ENCODE measurements around the gene TBX5.

TBX5 gene

DNA sequence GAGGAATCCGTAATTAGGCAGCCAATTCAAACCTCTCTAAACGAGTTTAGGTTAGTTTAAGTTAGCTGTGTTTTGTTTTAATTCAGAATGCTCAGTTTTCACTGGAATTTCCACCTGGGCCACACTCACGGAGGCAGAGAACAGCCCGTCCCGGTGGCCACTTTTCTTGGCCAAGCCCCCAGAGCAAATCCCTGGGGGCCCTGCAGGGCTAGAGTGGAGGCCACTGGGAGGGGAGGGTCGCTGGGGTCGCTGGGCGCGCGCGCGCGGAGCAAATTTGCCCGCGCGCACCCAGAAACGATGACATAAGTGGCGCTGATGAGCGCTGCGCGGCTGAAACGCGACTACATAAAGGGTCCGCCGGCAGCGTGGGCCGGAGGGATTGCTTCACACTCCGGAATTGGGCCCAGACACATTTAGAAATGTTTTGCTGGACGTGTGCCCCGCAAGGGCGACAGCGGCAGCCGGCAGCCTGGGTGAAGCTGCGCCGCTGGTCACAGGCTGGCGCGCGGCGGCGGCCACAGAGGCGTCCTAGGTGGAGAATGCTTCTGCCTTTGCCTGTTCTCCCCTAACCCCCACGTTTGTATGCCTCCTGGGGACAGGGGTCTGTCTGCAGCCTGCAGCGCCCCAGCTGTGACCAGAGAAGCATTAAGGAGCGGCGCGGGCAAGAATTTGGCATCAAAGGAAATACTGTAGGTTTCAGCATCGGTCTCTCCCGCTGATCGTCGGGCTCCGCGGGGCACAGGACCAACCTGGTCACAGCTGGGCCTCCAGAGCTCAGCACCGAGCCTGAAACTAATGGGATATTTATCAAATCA is 37.9 kb upstream of the TBX5 start:
- peaks cover 0 to 11% of the 10 kb centered on the region in 2 donors for H3K4me1 ChIP-seq (ENCODE audit: control insufficient read depth in 1 of 2, insufficient read depth in 2 of 2, low read length in 2 of 2)
- H3K27me3 ChIP-seq (ENCODE audit: low read depth, low read length): peaks cover 58% of the 10 kb centered on the region
- H3K9me3 ChIP-seq (ENCODE audit: control insufficient read depth in 1 of 2, low read length in 2 of 2): no peaks in the 10 kb centered on the region
- no peak overlapping the region for H3K27ac ChIP-seq (ENCODE audit: low read length)
- H3K4me3 ChIP-seq (ENCODE audit: low read depth in 1 of 2, low read length in 2 of 2): no peak overlapping the region
- H3K36me3 ChIP-seq (ENCODE audit: control insufficient read depth in 1 of 2, insufficient read depth in 2 of 2, low read length in 2 of 2): no peaks in the 10 kb centered on the region

GRCh38 chr12:114442578-114442977 is 36.6 kb upstream of the TBX5 start:
- Histone ChIP-seq H3K4me3 (ENCODE audit: low read depth in 1 of 2, low read length in 2 of 2) (no peak overlapping the region), H3K27me3 (ENCODE audit: low read depth, low read length) (peaks cover 52% of the 10 kb centered on the region), H3K4me1 (ENCODE audit: control insufficient read depth in 1 of 2, insufficient read depth in 2 of 2, low read length in 2 of 2) (peaks cover 0 to 11% of the 10 kb centered on the region in 2 donors), H3K9me3 (ENCODE audit: control insufficient read depth in 1 of 2, low read length in 2 of 2) (peaks cover 0 to under 1% of the 10 kb centered on the region in 2 donors), H3K36me3 (ENCODE audit: control insufficient read depth in 1 of 2, insufficient read depth in 2 of 2, low read length in 2 of 2) (no peaks in the 10 kb centered on the region), H3K27ac (ENCODE audit: low read length) (no peak overlapping the region)

DNA sequence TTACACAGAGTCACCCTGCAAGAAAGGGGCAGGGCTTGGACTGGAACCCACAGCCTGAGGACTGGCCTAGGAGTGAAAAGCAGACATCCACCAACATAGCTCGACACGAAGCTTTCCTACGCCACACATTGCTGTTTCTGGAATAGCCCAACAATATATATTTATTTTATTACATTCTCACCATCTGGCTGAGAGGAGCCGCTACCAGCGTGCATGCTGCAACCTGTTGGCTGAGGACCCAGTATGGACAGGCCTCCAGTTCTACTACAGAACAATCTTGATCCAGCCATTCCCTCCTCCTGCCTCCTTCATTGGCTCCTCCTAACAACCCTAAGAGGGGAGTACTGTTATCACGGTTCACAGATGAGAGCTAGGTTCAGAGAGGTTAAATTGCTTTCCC is 35.6 kb upstream of the TBX5 start:
- H3K4me3 ChIP-seq (ENCODE audit: low read depth in 1 of 2, low read length in 2 of 2): no peak overlapping the region
- no peaks in the 10 kb centered on the region for H3K36me3 ChIP-seq (ENCODE audit: control insufficient read depth in 1 of 2, insufficient read depth in 2 of 2, low read length in 2 of 2)
- H3K9me3 ChIP-seq (ENCODE audit: control insufficient read depth in 1 of 2, low read length in 2 of 2): peaks cover 4 to 9% of the 10 kb centered on the region in 2 donors
- peaks cover 47% of the 10 kb centered on the region for H3K27me3 ChIP-seq (ENCODE audit: low read depth, low read length)
- H3K4me1 ChIP-seq (ENCODE audit: control insufficient read depth in 1 of 2, insufficient read depth in 2 of 2, low read length in 2 of 2): peaks cover 0 to 11% of the 10 kb centered on the region in 2 donors
- no peak overlapping the region for H3K27ac ChIP-seq (ENCODE audit: low read length)

DNA sequence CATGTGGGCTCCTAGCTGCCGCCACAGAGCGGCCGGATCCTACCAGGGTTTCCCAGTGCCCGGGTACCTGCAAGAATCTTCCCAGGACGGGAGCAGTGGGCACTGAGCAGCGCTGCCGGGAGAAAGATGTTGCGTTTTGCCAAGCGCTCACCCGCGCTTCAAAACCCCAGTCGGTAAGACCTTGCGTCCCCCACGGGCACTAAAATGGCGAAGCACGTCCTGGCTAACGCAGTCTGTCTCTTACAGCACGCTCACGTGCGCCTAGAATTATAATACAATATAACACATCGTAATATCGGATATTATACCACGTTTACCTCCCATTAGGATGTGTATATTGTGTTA is 35.1 kb upstream of the TBX5 start:
- no peak overlapping the region for H3K27ac ChIP-seq (ENCODE audit: low read length)
- peaks cover 4 to 11% of the 10 kb centered on the region in 2 donors for H3K9me3 ChIP-seq (ENCODE audit: control insufficient read depth in 1 of 2, low read length in 2 of 2)
- H3K4me1 ChIP-seq (ENCODE audit: control insufficient read depth in 1 of 2, insufficient read depth in 2 of 2, low read length in 2 of 2): peaks cover 0 to 11% of the 10 kb centered on the region in 2 donors
- H3K4me3 ChIP-seq (ENCODE audit: low read depth in 1 of 2, low read length in 2 of 2): no peak overlapping the region
- H3K36me3 ChIP-seq (ENCODE audit: control insufficient read depth in 1 of 2, insufficient read depth in 2 of 2, low read length in 2 of 2): no peaks in the 10 kb centered on the region
- peaks cover 43% of the 10 kb centered on the region for H3K27me3 ChIP-seq (ENCODE audit: low read depth, low read length)

- peaks cover 4 to 11% of the 10 kb centered on the region in 2 donors for H3K9me3 ChIP-seq (ENCODE audit: control insufficient read depth in 1 of 2, low read length in 2 of 2)
- no peak overlapping the region for H3K27ac ChIP-seq (ENCODE audit: low read length)
- H3K4me3 ChIP-seq (ENCODE audit: low read depth in 1 of 2, low read length in 2 of 2): no peak overlapping the region
- H3K27me3 ChIP-seq (ENCODE audit: low read depth, low read length): peaks cover 43% of the 10 kb centered on the region
- peaks cover 0 to 11% of the 10 kb centered on the region in 2 donors for H3K4me1 ChIP-seq (ENCODE audit: control insufficient read depth in 1 of 2, insufficient read depth in 2 of 2, low read length in 2 of 2)
- H3K36me3 ChIP-seq (ENCODE audit: control insufficient read depth in 1 of 2, insufficient read depth in 2 of 2, low read length in 2 of 2): no peaks in the 10 kb centered on the region
Measured at GRCh38 chr12:114440270-114441038, 34.5 kb upstream of the TBX5 start.

GRCh38 chr12:114439817-114440216 is 33.9 kb upstream of the TBX5 start:
- Histone ChIP-seq H3K4me1 (ENCODE audit: control insufficient read depth in 1 of 2, insufficient read depth in 2 of 2, low read length in 2 of 2) (peaks cover 0 to 11% of the 10 kb centered on the region in 2 donors), H3K36me3 (ENCODE audit: control insufficient read depth in 1 of 2, insufficient read depth in 2 of 2, low read length in 2 of 2) (no peaks in the 10 kb centered on the region), H3K27me3 (ENCODE audit: low read depth, low read length) (peaks cover 41% of the 10 kb centered on the region), H3K27ac (ENCODE audit: low read length) (no peak overlapping the region), H3K9me3 (ENCODE audit: control insufficient read depth in 1 of 2, low read length in 2 of 2) (peaks cover 4 to 11% of the 10 kb centered on the region in 2 donors), H3K4me3 (ENCODE audit: low read depth in 1 of 2, low read length in 2 of 2) (no peak overlapping the region)

DNA sequence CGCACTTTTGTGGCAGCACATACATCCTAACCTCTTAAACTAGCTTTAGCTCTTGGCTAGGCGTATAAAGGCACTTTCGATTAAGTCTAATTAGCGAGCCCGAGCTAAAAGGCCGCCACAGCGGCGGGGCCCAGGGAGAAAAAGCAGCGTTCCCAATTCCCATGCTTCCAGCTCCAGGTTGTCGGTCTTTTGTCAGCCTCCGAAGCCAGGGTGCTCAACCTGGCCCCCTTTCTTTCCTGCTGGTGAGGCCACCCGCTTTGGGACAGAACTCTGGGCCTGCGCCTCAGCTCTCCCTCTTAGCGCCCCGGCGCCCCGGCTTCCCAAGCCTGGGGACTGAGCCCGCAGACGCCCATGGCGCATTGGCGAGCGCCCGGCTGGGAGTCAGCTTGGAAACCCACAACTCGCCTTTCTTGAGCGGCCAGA is 33.3 kb upstream of the TBX5 start:
- Histone ChIP-seq H3K4me3 (ENCODE audit: low read depth in 1 of 2, low read length in 2 of 2) (no peak overlapping the region), H3K27me3 (ENCODE audit: low read depth, low read length) (peaks cover 35% of the 10 kb centered on the region), H3K36me3 (ENCODE audit: control insufficient read depth in 1 of 2, insufficient read depth in 2 of 2, low read length in 2 of 2) (no peaks in the 10 kb centered on the region), H3K9me3 (ENCODE audit: control insufficient read depth in 1 of 2, low read length in 2 of 2) (peaks cover 4 to 11% of the 10 kb centered on the region in 2 donors), H3K4me1 (ENCODE audit: control insufficient read depth in 1 of 2, insufficient read depth in 2 of 2, low read length in 2 of 2) (peaks cover 0 to 11% of the 10 kb centered on the region in 2 donors), H3K27ac (ENCODE audit: low read length) (no peak overlapping the region)

DNA sequence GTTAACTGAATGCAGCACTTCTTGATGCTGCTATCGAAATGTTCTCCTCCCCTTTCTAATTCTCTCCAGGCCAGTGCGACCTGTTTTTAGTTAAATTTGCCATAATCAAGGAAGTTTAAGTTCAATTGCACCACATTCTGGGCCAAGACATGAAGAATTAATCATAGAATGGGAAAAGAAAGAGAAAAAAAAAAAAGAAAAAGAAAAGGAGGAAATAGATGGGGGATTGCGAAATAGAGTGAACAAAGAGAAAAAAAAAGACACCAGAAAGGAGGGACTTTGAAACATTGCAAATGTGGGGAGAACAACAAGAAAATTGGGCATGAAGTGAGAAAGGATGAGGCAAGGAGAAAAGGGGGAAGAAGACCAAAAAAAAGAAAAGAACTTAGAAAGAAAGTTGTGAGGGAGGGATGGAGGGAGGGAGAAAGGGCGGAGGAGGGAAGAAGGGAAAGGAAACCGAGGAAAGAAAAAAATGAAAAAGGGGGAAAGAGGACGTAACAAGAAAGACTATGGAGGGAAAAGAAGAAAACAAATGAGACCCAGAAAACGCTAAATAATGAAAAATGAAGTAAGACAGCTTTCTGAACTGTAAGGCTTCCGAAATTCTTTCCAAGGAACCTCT is 32.8 kb upstream of the TBX5 start:
- Histone ChIP-seq H3K9me3 (ENCODE audit: control insufficient read depth in 1 of 2, low read length in 2 of 2) (peaks cover 4 to 11% of the 10 kb centered on the region in 2 donors), H3K4me3 (ENCODE audit: low read depth in 1 of 2, low read length in 2 of 2) (no peak overlapping the region), H3K27me3 (ENCODE audit: low read depth, low read length) (peaks cover 30% of the 10 kb centered on the region), H3K36me3 (ENCODE audit: control insufficient read depth in 1 of 2, insufficient read depth in 2 of 2, low read length in 2 of 2) (no peaks in the 10 kb centered on the region), H3K27ac (ENCODE audit: low read length) (no peak overlapping the region), H3K4me1 (ENCODE audit: control insufficient read depth in 1 of 2, insufficient read depth in 2 of 2, low read length in 2 of 2) (peaks cover 0 to 7% of the 10 kb centered on the region in 2 donors)

GRCh38 chr12:114434341-114434740 is 28.4 kb upstream of the TBX5 start:
- Histone ChIP-seq H3K27ac (ENCODE audit: low read length) (no peak overlapping the region), H3K36me3 (ENCODE audit: control insufficient read depth in 1 of 2, insufficient read depth in 2 of 2, low read length in 2 of 2) (no peaks in the 10 kb centered on the region), H3K4me3 (ENCODE audit: low read depth in 1 of 2, low read length in 2 of 2) (no peak overlapping the region), H3K27me3 (ENCODE audit: low read depth, low read length) (peaks cover 4% of the 10 kb centered on the region), H3K4me1 (ENCODE audit: control insufficient read depth in 1 of 2, insufficient read depth in 2 of 2, low read length in 2 of 2) (peaks cover 0 to 4% of the 10 kb centered on the region in 2 donors), H3K9me3 (ENCODE audit: control insufficient read depth in 1 of 2, low read length in 2 of 2) (peaks cover 4 to 11% of the 10 kb centered on the region in 2 donors)

DNA sequence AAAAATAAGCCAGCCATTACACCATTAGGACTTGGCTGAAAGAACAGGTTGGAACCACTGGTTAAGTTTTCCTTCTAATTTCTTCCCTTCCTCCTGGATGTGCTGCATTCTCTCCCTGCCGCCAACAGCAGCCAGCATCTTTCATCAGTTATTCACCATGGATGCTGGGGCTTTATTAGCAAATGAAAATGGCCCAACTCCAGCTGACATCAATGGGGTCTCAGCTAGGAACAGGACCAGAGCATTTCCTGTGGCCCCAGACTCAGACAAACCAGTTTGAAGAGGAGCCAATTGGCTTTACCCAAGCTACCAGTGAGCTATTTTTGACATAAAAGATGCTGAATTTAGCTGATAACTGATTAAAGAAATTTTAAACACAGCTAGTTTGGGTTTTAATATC is 26.0 kb upstream of the TBX5 start:
- Histone ChIP-seq H3K9me3 (ENCODE audit: control insufficient read depth in 1 of 2, low read length in 2 of 2) (peaks cover under 1 to 5% of the 10 kb centered on the region in 2 donors), H3K4me3 (ENCODE audit: low read depth in 1 of 2, low read length in 2 of 2) (no peak overlapping the region), H3K27ac (ENCODE audit: low read length) (no peak overlapping the region), H3K36me3 (ENCODE audit: control insufficient read depth in 1 of 2, insufficient read depth in 2 of 2, low read length in 2 of 2) (no peaks in the 10 kb centered on the region), H3K4me1 (ENCODE audit: control insufficient read depth in 1 of 2, insufficient read depth in 2 of 2, low read length in 2 of 2) (no peaks in the 10 kb centered on the region), H3K27me3 (ENCODE audit: low read depth, low read length) (no peaks in the 10 kb centered on the region)

DNA sequence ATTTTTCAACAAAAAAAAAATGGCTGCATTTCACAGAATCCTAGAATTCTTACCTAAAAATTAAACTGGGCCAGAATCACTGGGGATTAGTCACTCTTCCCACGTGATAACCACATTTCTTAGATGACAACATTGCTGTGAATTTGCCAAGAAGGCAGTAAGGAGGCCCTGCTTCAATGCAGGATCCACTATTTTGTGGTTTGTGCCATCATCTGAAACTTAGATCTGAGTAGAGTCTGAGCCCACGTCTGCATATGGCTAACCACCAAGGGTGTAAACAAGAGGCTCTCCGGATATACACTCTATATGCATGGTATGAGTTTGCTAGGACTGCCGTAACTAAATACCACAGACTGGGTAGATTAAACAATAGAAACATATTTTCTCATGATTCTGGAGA is 24.4 kb upstream of the TBX5 start:
- Histone ChIP-seq H3K9me3 (ENCODE audit: control insufficient read depth in 1 of 2, low read length in 2 of 2) (no peaks in the 10 kb centered on the region), H3K27ac (ENCODE audit: low read length) (no peak overlapping the region), H3K4me3 (ENCODE audit: low read depth in 1 of 2, low read length in 2 of 2) (no peak overlapping the region), H3K36me3 (ENCODE audit: control insufficient read depth in 1 of 2, insufficient read depth in 2 of 2, low read length in 2 of 2) (no peaks in the 10 kb centered on the region), H3K27me3 (ENCODE audit: low read depth, low read length) (no peaks in the 10 kb centered on the region), H3K4me1 (ENCODE audit: control insufficient read depth in 1 of 2, insufficient read depth in 2 of 2, low read length in 2 of 2) (no peaks in the 10 kb centered on the region)

All from muscle layer of duodenum (tissue), 2 donors.